SU-DHL-6 (cell line): ENCODE data around the gene PLEKHA7.

ENCODE experiments used
- H2AFZ ChIP-seq: fragments of 200-600 bp; sonication (generic); 2 replicates; pipeline ENCODE4 v1.6.1; 2014; ENCODE audit warnings: low read depth, mild to moderate bottlenecking, moderate library complexity, mixed read lengths, antibody characterized with exemption, low read length; ENCODE audit not compliant: severe bottlenecking
- H3F3A ChIP-seq: fragments of 200-600 bp; shearing (Covaris generic); 2 replicates; pipeline ENCODE4 v1.6.0; 2016; ENCODE audit warnings: antibody characterized with exemption, mild to moderate bottlenecking; ENCODE audit not compliant: insufficient read depth
- H3K27ac ChIP-seq: fragments of 200-600 bp; sonication (generic); 2 replicates; pipeline ENCODE4 v1.5.1; 2016; ENCODE audit warnings: low read depth, mild to moderate bottlenecking, low read length, moderate library complexity, mixed read lengths
- H3K27me3 ChIP-seq: fragments of 200-600 bp; sonication (generic), shearing (Covaris generic); 2 replicates; pipeline ENCODE4 v1.6.0; 2014; ENCODE audit warnings: mild to moderate bottlenecking, low read length
- H3K36me3 ChIP-seq: fragments of 200-600 bp; sonication (generic); 2 replicates; pipeline ENCODE4 v1.6.1; 2014; ENCODE audit warnings: mild to moderate bottlenecking, low read length, mixed read lengths
- H3K4me2 ChIP-seq: fragments of 300-600, 200-600 bp; shearing (Covaris generic), sonication (generic); 2 replicates; pipeline ENCODE4 v1.6.0; 2014; ENCODE audit warnings: low read length, low read depth, mild to moderate bottlenecking; ENCODE audit not compliant: poor library complexity, severe bottlenecking
- H3K4me3 ChIP-seq: fragments of 200-600 bp; sonication (generic); 2 replicates; pipeline ENCODE4 v1.5.1; 2014; ENCODE audit warnings: antibody characterized with exemption, low read length, mild to moderate bottlenecking, mixed read lengths; ENCODE audit not compliant: insufficient read depth, poor library complexity, severe bottlenecking
- H3K79me2 ChIP-seq: fragments of 200-600 bp; sonication (generic); 2 replicates; pipeline ENCODE4 v1.6.1; 2014; ENCODE audit warnings: mild to moderate bottlenecking, low read length, moderate library complexity; ENCODE audit not compliant: insufficient read depth
- H3K9ac ChIP-seq: fragments of 200-600 bp; sonication (generic); 2 replicates; pipeline ENCODE4 v1.7.0; 2014; ENCODE audit warnings: mild to moderate bottlenecking, low read length
- H3K9me2 ChIP-seq: fragments of 200-600 bp; sonication (generic); replicated peaks from 2 replicates; pipeline ENCODE4 v1.6.1; 2014; ENCODE audit warnings: low read length; ENCODE audit not compliant: insufficient read depth
- H3K9me3 ChIP-seq: fragments of 200-600 bp; sonication (generic); 2 replicates; pipeline ENCODE4 v1.6.1; 2014; ENCODE audit warnings: low read length, mixed read lengths; ENCODE audit not compliant: insufficient read depth
- H4K20me1 ChIP-seq: fragments of 200-600 bp; sonication (generic); 2 replicates; pipeline ENCODE4 v1.6.1; 2014; ENCODE audit warnings: low read depth, mild to moderate bottlenecking, antibody characterized with exemption, low read length, moderate library complexity, mixed read lengths
- EZH2phosphoT487 ChIP-seq: fragments of 200-600 bp; sonication (generic), shearing (Covaris generic); conservative IDR thresholded peaks from 2 replicates; pipeline ENCODE4 v1.6.1; 2018; ENCODE audit warnings: mild to moderate bottlenecking, antibody characterized with exemption, low read length, moderate library complexity, mixed read lengths
- TF ChIP-seq, protein P1 (sequence below): fragments of 200-600 bp; sonication (generic); IDR thresholded peaks from one replicate; pipeline ENCODE4 v1.5.1; 2017; ENCODE audit warnings: antibody characterized with exemption, mild to moderate bottlenecking, low read length, moderate library complexity; ENCODE audit not compliant: insufficient read depth, poor library complexity, severe bottlenecking

The PLEKHA7 gene

DNA sequence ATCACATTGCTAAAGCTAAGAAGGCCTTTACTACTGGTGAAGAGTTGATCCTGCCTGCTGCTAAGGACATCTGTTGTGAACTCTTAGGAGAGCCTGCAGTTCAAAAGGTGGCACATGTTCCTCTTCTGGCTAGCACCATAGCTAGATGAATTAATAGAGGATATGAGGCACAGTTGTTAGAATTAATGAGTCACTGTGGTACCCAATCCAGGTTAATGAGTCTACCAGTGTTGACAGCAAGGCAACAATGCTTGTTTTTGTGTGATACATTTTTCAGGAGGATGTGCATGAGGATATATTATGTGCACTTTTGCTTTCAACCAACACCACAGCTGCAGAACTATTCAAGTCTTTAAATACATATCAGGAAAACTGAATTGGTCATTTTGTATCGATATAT lies 263.8 kb downstream of the PLEKHA7 start:
- Histone ChIP-seq H2AFZ (no peak overlapping the region), H3K9me2 (no peaks in the 10 kb centered on the region), H3K4me3 (no peak overlapping the region), H3K4me2 (no peak overlapping the region), H3K36me3 (peaks cover 67% of the 10 kb centered on the region), H3K27ac (no peak overlapping the region), H3K9ac (no peak overlapping the region), H3F3A (no peaks in the 10 kb centered on the region), H3K27me3 (no peaks in the 10 kb centered on the region), H4K20me1 (peaks cover 13% of the 10 kb centered on the region; the same call in 1 of the 2 replicates), H3K9me3 (no peaks in the 10 kb centered on the region), H3K79me2 (peaks cover 25% of the 10 kb centered on the region)
- no peak for TF ChIP-seq EZH2phosphoT487
- TF ChIP-seq, protein P1, sequence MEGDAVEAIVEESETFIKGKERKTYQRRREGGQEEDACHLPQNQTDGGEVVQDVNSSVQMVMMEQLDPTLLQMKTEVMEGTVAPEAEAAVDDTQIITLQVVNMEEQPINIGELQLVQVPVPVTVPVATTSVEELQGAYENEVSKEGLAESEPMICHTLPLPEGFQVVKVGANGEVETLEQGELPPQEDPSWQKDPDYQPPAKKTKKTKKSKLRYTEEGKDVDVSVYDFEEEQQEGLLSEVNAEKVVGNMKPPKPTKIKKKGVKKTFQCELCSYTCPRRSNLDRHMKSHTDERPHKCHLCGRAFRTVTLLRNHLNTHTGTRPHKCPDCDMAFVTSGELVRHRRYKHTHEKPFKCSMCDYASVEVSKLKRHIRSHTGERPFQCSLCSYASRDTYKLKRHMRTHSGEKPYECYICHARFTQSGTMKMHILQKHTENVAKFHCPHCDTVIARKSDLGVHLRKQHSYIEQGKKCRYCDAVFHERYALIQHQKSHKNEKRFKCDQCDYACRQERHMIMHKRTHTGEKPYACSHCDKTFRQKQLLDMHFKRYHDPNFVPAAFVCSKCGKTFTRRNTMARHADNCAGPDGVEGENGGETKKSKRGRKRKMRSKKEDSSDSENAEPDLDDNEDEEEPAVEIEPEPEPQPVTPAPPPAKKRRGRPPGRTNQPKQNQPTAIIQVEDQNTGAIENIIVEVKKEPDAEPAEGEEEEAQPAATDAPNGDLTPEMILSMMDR, result no peak

DNA sequence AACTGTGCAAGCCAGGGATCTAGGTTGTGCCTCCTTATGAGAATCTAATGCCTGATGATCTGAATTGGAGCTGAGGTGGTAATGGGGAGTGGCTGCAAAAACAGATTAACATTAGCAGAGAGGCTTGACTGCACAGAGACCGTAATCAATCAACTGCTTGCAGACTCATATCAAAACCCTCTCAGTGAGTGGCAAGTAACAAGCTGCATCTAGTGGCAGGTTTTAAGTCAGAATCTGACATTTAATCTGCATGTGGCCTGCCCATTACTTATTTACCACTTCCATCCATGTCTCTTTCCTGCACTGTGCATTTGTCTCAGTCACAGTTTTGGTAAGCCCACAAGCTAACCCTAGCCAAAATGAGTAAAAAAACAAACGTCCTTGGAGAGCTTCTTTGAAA lies 264.5 kb downstream of the PLEKHA7 start:
- Histone ChIP-seq H3K36me3 (peaks cover 73% of the 10 kb centered on the region), H3K27ac (no peak overlapping the region), H3K9ac (no peak overlapping the region), H3K9me3 (no peaks in the 10 kb centered on the region), H4K20me1 (peaks cover 21% of the 10 kb centered on the region), H2AFZ (no peak overlapping the region), H3K4me2 (no peak overlapping the region), H3K27me3 (no peaks in the 10 kb centered on the region), H3K4me3 (no peak overlapping the region), H3K79me2 (peaks cover 32% of the 10 kb centered on the region), H3K9me2 (no peaks in the 10 kb centered on the region), H3F3A (no peaks in the 10 kb centered on the region)
- TF ChIP-seq, protein P1, result no peak
- no peak for TF ChIP-seq EZH2phosphoT487

DNA sequence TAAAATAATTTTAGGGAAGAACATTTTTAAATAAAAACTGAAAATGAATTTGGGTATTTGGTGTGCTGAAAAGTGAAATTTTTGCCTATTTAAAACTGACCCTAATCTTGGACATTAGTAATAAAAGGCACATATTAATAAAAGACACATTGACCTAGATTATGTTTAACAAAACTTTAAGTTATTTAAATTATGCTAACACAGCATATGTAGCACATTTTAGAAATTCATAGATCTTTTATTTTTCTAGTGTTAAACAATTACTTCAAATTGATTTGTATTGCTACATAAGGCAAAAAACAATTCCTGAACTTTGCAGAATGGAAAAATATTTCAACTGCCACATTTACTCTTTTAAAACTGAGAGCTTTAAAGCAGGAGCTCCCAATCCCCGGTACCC lies 265.1 kb downstream of the PLEKHA7 start:
- peaks cover 75% of the 10 kb centered on the region for H3K36me3 ChIP-seq
- H2AFZ ChIP-seq, result no peak overlapping the region
- no peaks in the 10 kb centered on the region for H3K9me2 ChIP-seq
- peaks cover 38% of the 10 kb centered on the region for H3K79me2 ChIP-seq
- no peaks in the 10 kb centered on the region for H3F3A ChIP-seq
- no peak overlapping the region for H3K27ac ChIP-seq
- H3K27me3 ChIP-seq, result no peaks in the 10 kb centered on the region
- H3K4me2 ChIP-seq, result no peak overlapping the region
- peaks cover 27% of the 10 kb centered on the region for H4K20me1 ChIP-seq
- H3K9me3 ChIP-seq, result no peaks in the 10 kb centered on the region
- H3K4me3 ChIP-seq, result no peak overlapping the region
- TF ChIP-seq, protein P1, result no peak
- no peak for TF ChIP-seq EZH2phosphoT487
- no peak overlapping the region for H3K9ac ChIP-seq
